ENCODE measurements around the gene IQCC. TPM values are rescaled to one million over a fixed set of nuclear protein-coding genes. Genes with fewer than 3 reads are reported as not detected.

Gene IQCC
- total RNA-seq, 6 donors from 2014 or later = 0.55 to 6.3 (median 1.9) TPM

- Histone ChIP-seq H3K9me3 (no peaks in the 10 kb centered on the region), H3K27ac (peak within 1 kb of the TSS; percentile 50 to 87 (median 82)), H3K36me3 (no peaks in the 10 kb centered on the region), H3K27me3 (no peaks in the 10 kb centered on the region), H3K4me1 (peaks cover 45 to 63% (median 50%) of the 10 kb centered on the region in 4 donors), H3K4me3 (peak within 1 kb of the TSS in 3 of 4 donors; percentile 23 to 41 (median 40))
- 65 to 68% methylated on average over 20 to 25 of the region's 25 CpGs for WGBS, 2 donors
- ATAC-seq (ENCODE audit: low FRiP score in 2 of 2) (no peak), DNase-seq (peak in 1 of 2 donors; percentile 67)
- no peak for TF ChIP-seq CTCF (IDR thresholded peaks at IDR 0.05)
- TF ChIP-seq EP300 (IDR thresholded peaks at IDR 0.05) = no peak
- TF ChIP-seq POLR2A (IDR thresholded peaks at IDR 0.05) = peak in 1 of 4 donors; percentile 43
Observed at GRCh38 chr1:32250893-32251716, 45.6 kb downstream of the IQCC start, which contains the start of gene LCK. LCK (plus strand) TSS chr1:32251265; CDS start chr1:32274330, 23,065 bp downstream.

GRCh38 chr1:32255072-32256071, 49.9 kb downstream of the IQCC start:
- no peak for ATAC-seq (ENCODE audit: low FRiP score in 2 of 2)
- peak overlapping the region in 2 of 4 donors; percentile 23 to 42 for H3K27ac ChIP-seq
- no peaks in the 10 kb centered on the region for H3K9me3 ChIP-seq
- TF ChIP-seq POLR2AphosphoS5 (IDR thresholded peaks at IDR 0.05) (no peak), EP300 (IDR thresholded peaks at IDR 0.05) (no peak), CTCF (IDR thresholded peaks at IDR 0.05) (no peak), POLR2A (IDR thresholded peaks at IDR 0.05) (no peak)
- no peak for DNase-seq
- H3K27me3 ChIP-seq = no peaks in the 10 kb centered on the region
- 72 to 79% methylated on average over 10 of the region's 10 CpGs for WGBS, 2 donors
- H3K4me3 ChIP-seq = no peak overlapping the region
- no peaks in the 10 kb centered on the region for H3K36me3 ChIP-seq
- peaks cover 10 to 21% (median 12%) of the 10 kb centered on the region in 4 donors for H3K4me1 ChIP-seq

- no peaks in the 10 kb centered on the region for H3K36me3 ChIP-seq
- ATAC-seq (ENCODE audit: low FRiP score in 2 of 2) (no peak), DNase-seq (no peak)
- H3K27me3 ChIP-seq = no peaks in the 10 kb centered on the region
- peaks cover 0 to 10% (median 7%) of the 10 kb centered on the region in 4 donors for H3K4me1 ChIP-seq
- no peak overlapping the region for H3K4me3 ChIP-seq
- TF ChIP-seq POLR2A (IDR thresholded peaks at IDR 0.05) = no peak
- no peak for TF ChIP-seq EP300 (IDR thresholded peaks at IDR 0.05)
- TF ChIP-seq CTCF (IDR thresholded peaks at IDR 0.05) = no peak
- no peak for TF ChIP-seq POLR2AphosphoS5 (IDR thresholded peaks at IDR 0.05)
- H3K9me3 ChIP-seq = no peaks in the 10 kb centered on the region
- WGBS, 2 donors = 72 to 79% methylated on average over 9 of the region's 9 CpGs
- no peak overlapping the region for H3K27ac ChIP-seq
Observed at GRCh38 chr1:32256473-32257226, 51.2 kb downstream of the IQCC start.

GRCh38 chr1:32257227-32257508, 51.7 kb downstream of the IQCC start:
- WGBS, 2 donors = 94 to 95% methylated on average over 6 of the region's 6 CpGs
- H3K4me3 ChIP-seq = no peak overlapping the region
- ATAC-seq (ENCODE audit: low FRiP score in 2 of 2) (no peak), DNase-seq (no peak)
- H3K36me3 ChIP-seq = no peaks in the 10 kb centered on the region
- no peak for TF ChIP-seq POLR2AphosphoS5 (IDR thresholded peaks at IDR 0.05)
- no peak for TF ChIP-seq EP300 (IDR thresholded peaks at IDR 0.05)
- no peak for TF ChIP-seq CTCF (IDR thresholded peaks at IDR 0.05)
- TF ChIP-seq POLR2A (IDR thresholded peaks at IDR 0.05) = no peak
- H3K4me1 ChIP-seq = peaks cover 0 to 5% (median 4%) of the 10 kb centered on the region in 4 donors
- H3K27ac ChIP-seq = no peak overlapping the region
- no peaks in the 10 kb centered on the region for H3K27me3 ChIP-seq
- no peaks in the 10 kb centered on the region for H3K9me3 ChIP-seq

Other genes with a start within 250 kb of the IQCC start
- gene KHDRBS1, start 191.8 kb upstream of the IQCC start, total RNA-seq = 100 to 1,000 TPM in 1 of 6 donors, 10 to 100 TPM in 5; 52.4 to 101 (median 91.9) TPM
- 10 to 100 TPM in 3 of 6 donors, 1 to 10 TPM in 3; 5.0 to 22.1 (median 10.2) TPM for gene TMEM39B, start 132.7 kb upstream of the IQCC start, total RNA-seq
- gene KPNA6, start 97.6 kb upstream of the IQCC start, total RNA-seq = 10 to 100 TPM; 16.8 to 53.8 (median 42.0) TPM
- gene TXLNA, start 26.0 kb upstream of the IQCC start, total RNA-seq = 10 to 100 TPM; 29.3 to 57.5 (median 47.5) TPM
- gene CCDC28B, start 5.1 kb upstream of the IQCC start, total RNA-seq = 1 to 10 TPM in 5 of 6 donors, under 1 TPM in 1; 0.98 to 4.2 (median 3.2) TPM
- gene DCDC2B, start 3.4 kb downstream of the IQCC start, total RNA-seq = 10 to 100 TPM in 1 of 6 donors, 1 to 10 TPM in 4, under 1 TPM in 1; 0.11 to 11.4 (median 4.5) TPM
- gene TMEM234, start 16.7 kb downstream of the IQCC start, total RNA-seq = 10 to 100 TPM; 14.9 to 62.9 (median 21.1) TPM
- 100 to 1,000 TPM in 4 of 6 donors, 10 to 100 TPM in 2; 62.9 to 173 (median 109) TPM for gene EIF3I, start 16.7 kb downstream of the IQCC start, total RNA-seq
- gene FAM167B, start 41.6 kb downstream of the IQCC start, total RNA-seq = 10 to 100 TPM in 2 of 6 donors, 1 to 10 TPM in 3, not detected in 1; 1.9 to 53.0 (median 4.6) TPM
- gene LCK, start 45.6 kb downstream of the IQCC start, total RNA-seq = 10 to 100 TPM in 1 of 6 donors, 1 to 10 TPM in 5; 5.1 to 25.1 (median 7.7) TPM
- gene HDAC1, start 86.4 kb downstream of the IQCC start, total RNA-seq = 10 to 100 TPM; 36.8 to 78.0 (median 48.8) TPM
- gene MARCKSL1, start 130.6 kb downstream of the IQCC start, total RNA-seq = 10 to 100 TPM in 2 of 6 donors, 1 to 10 TPM in 4; 1.0 to 56.9 (median 9.4) TPM
- 10 to 100 TPM in 3 of 6 donors, 1 to 10 TPM in 3; 4.3 to 43.0 (median 10.5) TPM for gene FAM229A, start 156.8 kb downstream of the IQCC start, total RNA-seq
- 1 to 10 TPM in 4 of 6 donors, not detected in 2; 1.2 to 2.3 (median 1.8) TPM for gene TSSK3, start 156.9 kb downstream of the IQCC start, total RNA-seq
- gene BSDC1, start 188.8 kb downstream of the IQCC start, total RNA-seq = 100 to 1,000 TPM in 1 of 6 donors, 10 to 100 TPM in 5; 60.8 to 116 (median 68.9) TPM